ENCODE measurements around the gene DUSP14. TPM values are rescaled to one million over a fixed set of nuclear protein-coding genes. Genes with fewer than 3 reads are reported as not detected.

The DUSP14 gene
- total and polyA plus RNA-seq, 2 of the 13 experiments (the other 11 are each of a cell fraction or from before 2014, with no cell fraction given) = 33.5 to 39.8 TPM

- TF ChIP-seq, protein P1, sequence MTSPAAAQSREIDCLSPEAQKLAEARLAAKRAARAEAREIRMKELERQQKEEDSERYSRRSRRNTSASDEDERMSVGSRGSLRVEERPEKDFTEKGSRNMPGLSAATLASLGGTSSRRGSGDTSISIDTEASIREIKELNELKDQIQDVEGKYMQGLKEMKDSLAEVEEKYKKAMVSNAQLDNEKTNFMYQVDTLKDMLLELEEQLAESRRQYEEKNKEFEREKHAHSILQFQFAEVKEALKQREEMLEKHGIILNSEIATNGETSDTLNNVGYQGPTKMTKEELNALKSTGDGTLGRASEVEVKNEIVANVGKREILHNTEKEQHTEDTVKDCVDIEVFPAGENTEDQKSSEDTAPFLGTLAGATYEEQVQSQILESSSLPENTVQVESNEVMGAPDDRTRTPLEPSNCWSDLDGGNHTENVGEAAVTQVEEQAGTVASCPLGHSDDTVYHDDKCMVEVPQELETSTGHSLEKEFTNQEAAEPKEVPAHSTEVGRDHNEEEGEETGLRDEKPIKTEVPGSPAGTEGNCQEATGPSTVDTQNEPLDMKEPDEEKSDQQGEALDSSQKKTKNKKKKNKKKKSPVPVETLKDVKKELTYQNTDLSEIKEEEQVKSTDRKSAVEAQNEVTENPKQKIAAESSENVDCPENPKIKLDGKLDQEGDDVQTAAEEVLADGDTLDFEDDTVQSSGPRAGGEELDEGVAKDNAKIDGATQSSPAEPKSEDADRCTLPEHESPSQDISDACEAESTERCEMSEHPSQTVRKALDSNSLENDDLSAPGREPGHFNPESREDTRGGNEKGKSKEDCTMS (CRISPR knock-in tag; conservative IDR thresholded peaks at IDR 0.05) = no peak
- TF ChIP-seq ZGPAT (CRISPR knock-in tag; IDR thresholded peaks at IDR 0.05) = peak; percentile 88
- no peak for TF ChIP-seq ZFP37 (CRISPR knock-in tag; IDR thresholded peaks at IDR 0.05; ENCODE audit: borderline replicate concordance)
- no peak for TF ChIP-seq ATF7-NPFF (CRISPR knock-in tag; IDR thresholded peaks at IDR 0.05; ENCODE audit: low read depth)
- TF ChIP-seq, protein P2, sequence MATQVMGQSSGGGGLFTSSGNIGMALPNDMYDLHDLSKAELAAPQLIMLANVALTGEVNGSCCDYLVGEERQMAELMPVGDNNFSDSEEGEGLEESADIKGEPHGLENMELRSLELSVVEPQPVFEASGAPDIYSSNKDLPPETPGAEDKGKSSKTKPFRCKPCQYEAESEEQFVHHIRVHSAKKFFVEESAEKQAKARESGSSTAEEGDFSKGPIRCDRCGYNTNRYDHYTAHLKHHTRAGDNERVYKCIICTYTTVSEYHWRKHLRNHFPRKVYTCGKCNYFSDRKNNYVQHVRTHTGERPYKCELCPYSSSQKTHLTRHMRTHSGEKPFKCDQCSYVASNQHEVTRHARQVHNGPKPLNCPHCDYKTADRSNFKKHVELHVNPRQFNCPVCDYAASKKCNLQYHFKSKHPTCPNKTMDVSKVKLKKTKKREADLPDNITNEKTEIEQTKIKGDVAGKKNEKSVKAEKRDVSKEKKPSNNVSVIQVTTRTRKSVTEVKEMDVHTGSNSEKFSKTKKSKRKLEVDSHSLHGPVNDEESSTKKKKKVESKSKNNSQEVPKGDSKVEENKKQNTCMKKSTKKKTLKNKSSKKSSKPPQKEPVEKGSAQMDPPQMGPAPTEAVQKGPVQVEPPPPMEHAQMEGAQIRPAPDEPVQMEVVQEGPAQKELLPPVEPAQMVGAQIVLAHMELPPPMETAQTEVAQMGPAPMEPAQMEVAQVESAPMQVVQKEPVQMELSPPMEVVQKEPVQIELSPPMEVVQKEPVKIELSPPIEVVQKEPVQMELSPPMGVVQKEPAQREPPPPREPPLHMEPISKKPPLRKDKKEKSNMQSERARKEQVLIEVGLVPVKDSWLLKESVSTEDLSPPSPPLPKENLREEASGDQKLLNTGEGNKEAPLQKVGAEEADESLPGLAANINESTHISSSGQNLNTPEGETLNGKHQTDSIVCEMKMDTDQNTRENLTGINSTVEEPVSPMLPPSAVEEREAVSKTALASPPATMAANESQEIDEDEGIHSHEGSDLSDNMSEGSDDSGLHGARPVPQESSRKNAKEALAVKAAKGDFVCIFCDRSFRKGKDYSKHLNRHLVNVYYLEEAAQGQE (IDR thresholded peaks at IDR 0.05; ENCODE audit: borderline replicate concordance in 1 of 2, low read depth in 1 of 2, low read length in 2 of 2) = 0 out of 4 replicates have a peak, but pooled peaks of 1 of the 2 experiments have one; percentile 10
- peak; percentile 62 for TF ChIP-seq SKI (IDR thresholded peaks at IDR 0.05; ENCODE audit: partially characterized antibody)
- no peak for TF ChIP-seq GATA4 (IDR thresholded peaks at IDR 0.05; ENCODE audit: borderline replicate concordance, low read depth)
- TF ChIP-seq ZNF549 (CRISPR knock-in tag; IDR thresholded peaks at IDR 0.05) = no peak
- TF ChIP-seq ZNF777 (CRISPR knock-in tag; IDR thresholded peaks at IDR 0.05) = no peak
- TF ChIP-seq ZNF296 (CRISPR knock-in tag; conservative IDR thresholded peaks at IDR 0.05) = no peak
- no peak; the same call in 1 of the 2 replicates for TF ChIP-seq IRF2 (CRISPR knock-in tag; IDR thresholded peaks at IDR 0.05)
- TF ChIP-seq, protein P3, sequence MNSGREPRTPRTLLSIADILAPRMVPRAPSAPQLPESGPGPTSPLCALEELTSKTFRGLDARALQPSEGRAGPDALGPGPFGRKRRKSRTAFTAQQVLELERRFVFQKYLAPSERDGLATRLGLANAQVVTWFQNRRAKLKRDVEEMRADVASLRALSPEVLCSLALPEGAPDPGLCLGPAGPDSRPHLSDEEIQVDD (CRISPR knock-in tag; IDR thresholded peaks at IDR 0.05; ENCODE audit: borderline replicate concordance) = no peak
- TF ChIP-seq, protein P4, sequence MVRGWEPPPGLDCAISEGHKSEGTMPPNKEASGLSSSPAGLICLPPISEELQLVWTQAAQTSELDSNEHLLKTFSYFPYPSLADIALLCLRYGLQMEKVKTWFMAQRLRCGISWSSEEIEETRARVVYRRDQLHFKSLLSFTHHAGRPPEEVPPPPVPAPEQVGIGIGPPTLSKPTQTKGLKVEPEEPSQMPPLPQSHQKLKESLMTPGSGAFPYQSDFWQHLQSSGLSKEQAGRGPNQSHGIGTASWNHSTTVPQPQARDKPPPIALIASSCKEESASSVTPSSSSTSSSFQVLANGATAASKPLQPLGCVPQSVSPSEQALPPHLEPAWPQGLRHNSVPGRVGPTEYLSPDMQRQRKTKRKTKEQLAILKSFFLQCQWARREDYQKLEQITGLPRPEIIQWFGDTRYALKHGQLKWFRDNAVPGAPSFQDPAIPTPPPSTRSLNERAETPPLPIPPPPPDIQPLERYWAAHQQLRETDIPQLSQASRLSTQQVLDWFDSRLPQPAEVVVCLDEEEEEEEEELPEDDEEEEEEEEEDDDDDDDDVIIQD (CRISPR knock-in tag; IDR thresholded peaks at IDR 0.05; ENCODE audit: low read depth) = no peak
- no peak for TF ChIP-seq ZNF678 (CRISPR knock-in tag; IDR thresholded peaks at IDR 0.05)
- TF ChIP-seq ELK4 (CRISPR knock-in tag; IDR thresholded peaks at IDR 0.05; ENCODE audit: borderline replicate concordance) = no peak
- TF ChIP-seq ZFAT (CRISPR knock-in tag; conservative IDR thresholded peaks at IDR 0.05) = no peak
- peak; percentile 68; the same call in 1 of the 2 replicates for TF ChIP-seq MIER3 (CRISPR knock-in tag; IDR thresholded peaks at IDR 0.05; ENCODE audit: borderline replicate concordance)
Measured at GRCh38 chr17:37502009-37502936, 12.6 kb downstream of the DUSP14 start (continued).

Measured in HepG2 (cell line).